A549 (cell line): Measurements from ENCODE around the gene CNKSR1.

Experiments used
- JUN ChIP-seq, 2 experiments: fragments of >200 bp; sonication (Bioruptor Twin); formaldehyde crosslinking; IDR thresholded peaks; 2 replicates in 1 of 2; 3 replicates in 1 of 2; pipeline ENCODE4 v1.6.1; 2016 to 2017
- PHF8 ChIP-seq: fragments of 200-600 bp; sonication (generic); IDR thresholded peaks from 2 replicates; pipeline ENCODE4 v1.6.1; 2016; ENCODE audit warnings: low read depth, mild to moderate bottlenecking, antibody characterized with exemption, moderate library complexity, borderline replicate concordance
- POLR2A ChIP-seq: IDR thresholded peaks from 2 replicates; pipeline ENCODE4 v1.6.1; 2012; ENCODE audit warnings: mild to moderate bottlenecking, low read length
- TF ChIP-seq, protein P1 (sequence below): fragments of 450-650 bp; IDR thresholded peaks from 2 replicates; pipeline ENCODE4 v1.6.1; 2014; ENCODE audit warnings: antibody characterized with exemption
- TF ChIP-seq, protein P2 (sequence below): fragments of 200-600 bp; sonication (generic); IDR thresholded peaks from 2 replicates; pipeline ENCODE4 v1.6.1; 2016; ENCODE audit warnings: antibody characterized with exemption, mild to moderate bottlenecking, moderate library complexity
- TF ChIP-seq, protein P3 (sequence below): fragments of >200 bp; sonication (Bioruptor Twin); formaldehyde crosslinking; IDR thresholded peaks from 3 replicates; pipeline ENCODE4 v1.5.1; 2016
- TF ChIP-seq, protein P4 (sequence below): IDR thresholded peaks from 2 replicates; pipeline ENCODE4 v1.6.1; 2012
- TF ChIP-seq, protein P5 (sequence below): IDR thresholded peaks from 2 replicates; pipeline ENCODE4 v1.6.1; 2012; ENCODE audit warnings: low read depth, borderline replicate concordance
- TF ChIP-seq, protein P6 (sequence below): fragments of 150-350 bp; IDR thresholded peaks from 2 replicates; pipeline ENCODE4 v1.6.1; 2014; ENCODE audit warnings: low read depth, mild to moderate bottlenecking, low read length

DNA sequence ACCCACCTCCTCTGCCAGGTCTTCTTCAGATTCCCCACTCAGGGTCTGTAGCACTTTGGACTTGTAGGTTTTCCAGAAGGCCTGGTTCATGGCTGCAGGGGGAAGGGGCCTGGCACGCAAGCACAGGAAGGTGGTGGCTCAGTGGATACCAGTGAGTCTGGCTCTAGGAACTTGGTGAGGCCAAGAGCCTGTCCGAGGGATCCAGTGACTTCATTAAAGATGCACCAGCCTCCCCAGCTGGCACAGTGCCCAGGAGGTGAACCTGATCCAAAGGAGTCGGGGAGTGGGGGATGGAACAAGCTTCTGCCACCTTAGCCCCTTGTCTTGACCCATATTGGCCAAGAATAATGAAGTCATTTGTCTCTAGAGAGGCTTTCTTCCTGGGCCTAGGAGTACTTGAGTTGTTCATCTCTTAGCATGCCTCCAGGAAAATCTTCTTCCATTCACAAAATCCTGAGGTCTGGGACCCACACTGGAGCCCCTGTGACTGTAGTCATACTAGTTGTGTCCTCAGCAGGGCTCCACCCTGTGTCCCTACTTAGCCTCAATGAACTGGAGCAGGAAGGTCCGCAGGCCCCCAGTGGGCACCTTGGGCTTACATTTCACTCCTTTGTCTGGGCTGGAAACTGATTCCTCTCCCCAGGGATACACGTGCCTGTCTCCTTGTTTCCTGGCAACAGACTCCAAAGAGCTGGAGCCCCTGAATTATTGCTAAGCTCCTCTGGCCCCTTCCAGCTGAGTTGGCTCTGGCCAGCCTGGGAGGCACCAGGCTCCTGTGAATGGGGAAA lies 8.7 kb upstream of the CNKSR1 start, which contains the start of gene C1orf232:
- TF ChIP-seq, protein P1, sequence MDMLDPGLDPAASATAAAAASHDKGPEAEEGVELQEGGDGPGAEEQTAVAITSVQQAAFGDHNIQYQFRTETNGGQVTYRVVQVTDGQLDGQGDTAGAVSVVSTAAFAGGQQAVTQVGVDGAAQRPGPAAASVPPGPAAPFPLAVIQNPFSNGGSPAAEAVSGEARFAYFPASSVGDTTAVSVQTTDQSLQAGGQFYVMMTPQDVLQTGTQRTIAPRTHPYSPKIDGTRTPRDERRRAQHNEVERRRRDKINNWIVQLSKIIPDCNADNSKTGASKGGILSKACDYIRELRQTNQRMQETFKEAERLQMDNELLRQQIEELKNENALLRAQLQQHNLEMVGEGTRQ, result no peak
- TF ChIP-seq, protein P2, sequence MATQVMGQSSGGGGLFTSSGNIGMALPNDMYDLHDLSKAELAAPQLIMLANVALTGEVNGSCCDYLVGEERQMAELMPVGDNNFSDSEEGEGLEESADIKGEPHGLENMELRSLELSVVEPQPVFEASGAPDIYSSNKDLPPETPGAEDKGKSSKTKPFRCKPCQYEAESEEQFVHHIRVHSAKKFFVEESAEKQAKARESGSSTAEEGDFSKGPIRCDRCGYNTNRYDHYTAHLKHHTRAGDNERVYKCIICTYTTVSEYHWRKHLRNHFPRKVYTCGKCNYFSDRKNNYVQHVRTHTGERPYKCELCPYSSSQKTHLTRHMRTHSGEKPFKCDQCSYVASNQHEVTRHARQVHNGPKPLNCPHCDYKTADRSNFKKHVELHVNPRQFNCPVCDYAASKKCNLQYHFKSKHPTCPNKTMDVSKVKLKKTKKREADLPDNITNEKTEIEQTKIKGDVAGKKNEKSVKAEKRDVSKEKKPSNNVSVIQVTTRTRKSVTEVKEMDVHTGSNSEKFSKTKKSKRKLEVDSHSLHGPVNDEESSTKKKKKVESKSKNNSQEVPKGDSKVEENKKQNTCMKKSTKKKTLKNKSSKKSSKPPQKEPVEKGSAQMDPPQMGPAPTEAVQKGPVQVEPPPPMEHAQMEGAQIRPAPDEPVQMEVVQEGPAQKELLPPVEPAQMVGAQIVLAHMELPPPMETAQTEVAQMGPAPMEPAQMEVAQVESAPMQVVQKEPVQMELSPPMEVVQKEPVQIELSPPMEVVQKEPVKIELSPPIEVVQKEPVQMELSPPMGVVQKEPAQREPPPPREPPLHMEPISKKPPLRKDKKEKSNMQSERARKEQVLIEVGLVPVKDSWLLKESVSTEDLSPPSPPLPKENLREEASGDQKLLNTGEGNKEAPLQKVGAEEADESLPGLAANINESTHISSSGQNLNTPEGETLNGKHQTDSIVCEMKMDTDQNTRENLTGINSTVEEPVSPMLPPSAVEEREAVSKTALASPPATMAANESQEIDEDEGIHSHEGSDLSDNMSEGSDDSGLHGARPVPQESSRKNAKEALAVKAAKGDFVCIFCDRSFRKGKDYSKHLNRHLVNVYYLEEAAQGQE, result no peak
- TF ChIP-seq JUN (IDR thresholded peaks at IDR 0.05) (no peak), POLR2A (no peak), PHF8 (no peak)
- TF ChIP-seq, protein P3, sequence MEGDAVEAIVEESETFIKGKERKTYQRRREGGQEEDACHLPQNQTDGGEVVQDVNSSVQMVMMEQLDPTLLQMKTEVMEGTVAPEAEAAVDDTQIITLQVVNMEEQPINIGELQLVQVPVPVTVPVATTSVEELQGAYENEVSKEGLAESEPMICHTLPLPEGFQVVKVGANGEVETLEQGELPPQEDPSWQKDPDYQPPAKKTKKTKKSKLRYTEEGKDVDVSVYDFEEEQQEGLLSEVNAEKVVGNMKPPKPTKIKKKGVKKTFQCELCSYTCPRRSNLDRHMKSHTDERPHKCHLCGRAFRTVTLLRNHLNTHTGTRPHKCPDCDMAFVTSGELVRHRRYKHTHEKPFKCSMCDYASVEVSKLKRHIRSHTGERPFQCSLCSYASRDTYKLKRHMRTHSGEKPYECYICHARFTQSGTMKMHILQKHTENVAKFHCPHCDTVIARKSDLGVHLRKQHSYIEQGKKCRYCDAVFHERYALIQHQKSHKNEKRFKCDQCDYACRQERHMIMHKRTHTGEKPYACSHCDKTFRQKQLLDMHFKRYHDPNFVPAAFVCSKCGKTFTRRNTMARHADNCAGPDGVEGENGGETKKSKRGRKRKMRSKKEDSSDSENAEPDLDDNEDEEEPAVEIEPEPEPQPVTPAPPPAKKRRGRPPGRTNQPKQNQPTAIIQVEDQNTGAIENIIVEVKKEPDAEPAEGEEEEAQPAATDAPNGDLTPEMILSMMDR, result no peak
- TF ChIP-seq, protein P4, sequence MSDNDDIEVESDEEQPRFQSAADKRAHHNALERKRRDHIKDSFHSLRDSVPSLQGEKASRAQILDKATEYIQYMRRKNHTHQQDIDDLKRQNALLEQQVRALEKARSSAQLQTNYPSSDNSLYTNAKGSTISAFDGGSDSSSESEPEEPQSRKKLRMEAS, result no peak
- TF ChIP-seq, protein P5, sequence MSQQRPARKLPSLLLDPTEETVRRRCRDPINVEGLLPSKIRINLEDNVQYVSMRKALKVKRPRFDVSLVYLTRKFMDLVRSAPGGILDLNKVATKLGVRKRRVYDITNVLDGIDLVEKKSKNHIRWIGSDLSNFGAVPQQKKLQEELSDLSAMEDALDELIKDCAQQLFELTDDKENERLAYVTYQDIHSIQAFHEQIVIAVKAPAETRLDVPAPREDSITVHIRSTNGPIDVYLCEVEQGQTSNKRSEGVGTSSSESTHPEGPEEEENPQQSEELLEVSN, result no peak
- TF ChIP-seq, protein P6, sequence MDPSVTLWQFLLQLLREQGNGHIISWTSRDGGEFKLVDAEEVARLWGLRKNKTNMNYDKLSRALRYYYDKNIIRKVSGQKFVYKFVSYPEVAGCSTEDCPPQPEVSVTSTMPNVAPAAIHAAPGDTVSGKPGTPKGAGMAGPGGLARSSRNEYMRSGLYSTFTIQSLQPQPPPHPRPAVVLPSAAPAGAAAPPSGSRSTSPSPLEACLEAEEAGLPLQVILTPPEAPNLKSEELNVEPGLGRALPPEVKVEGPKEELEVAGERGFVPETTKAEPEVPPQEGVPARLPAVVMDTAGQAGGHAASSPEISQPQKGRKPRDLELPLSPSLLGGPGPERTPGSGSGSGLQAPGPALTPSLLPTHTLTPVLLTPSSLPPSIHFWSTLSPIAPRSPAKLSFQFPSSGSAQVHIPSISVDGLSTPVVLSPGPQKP, result no peak
